Measurements from ENCODE around the gene ANKRD53.

Gene ANKRD53

DNA sequence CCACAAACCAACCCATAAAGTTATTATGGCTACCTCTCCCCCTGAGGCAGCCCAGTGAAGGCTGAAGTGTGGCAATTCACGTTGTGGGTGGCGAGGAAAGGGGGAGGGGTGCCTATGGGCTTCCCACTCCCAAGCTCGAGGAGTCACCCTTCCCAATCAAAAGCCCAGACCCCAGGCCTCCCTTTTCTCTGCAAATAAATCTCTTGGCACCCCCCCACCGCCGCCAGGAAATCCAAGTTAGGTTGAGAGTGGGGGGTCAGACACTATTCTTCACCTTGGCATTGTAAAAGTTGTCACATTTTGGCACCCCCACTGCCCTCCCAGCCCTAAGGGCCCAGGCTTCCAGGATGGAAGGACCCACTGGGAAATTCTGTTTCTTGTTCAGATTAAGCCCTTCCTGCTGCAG, 6.9 kb downstream of the ANKRD53 start:
- no peak for DNase-seq (ENCODE audit: low read depth)
- H3K4me3 ChIP-seq (ENCODE audit: low read depth, low read length), result no peak overlapping the region
- TF ChIP-seq, protein P1, sequence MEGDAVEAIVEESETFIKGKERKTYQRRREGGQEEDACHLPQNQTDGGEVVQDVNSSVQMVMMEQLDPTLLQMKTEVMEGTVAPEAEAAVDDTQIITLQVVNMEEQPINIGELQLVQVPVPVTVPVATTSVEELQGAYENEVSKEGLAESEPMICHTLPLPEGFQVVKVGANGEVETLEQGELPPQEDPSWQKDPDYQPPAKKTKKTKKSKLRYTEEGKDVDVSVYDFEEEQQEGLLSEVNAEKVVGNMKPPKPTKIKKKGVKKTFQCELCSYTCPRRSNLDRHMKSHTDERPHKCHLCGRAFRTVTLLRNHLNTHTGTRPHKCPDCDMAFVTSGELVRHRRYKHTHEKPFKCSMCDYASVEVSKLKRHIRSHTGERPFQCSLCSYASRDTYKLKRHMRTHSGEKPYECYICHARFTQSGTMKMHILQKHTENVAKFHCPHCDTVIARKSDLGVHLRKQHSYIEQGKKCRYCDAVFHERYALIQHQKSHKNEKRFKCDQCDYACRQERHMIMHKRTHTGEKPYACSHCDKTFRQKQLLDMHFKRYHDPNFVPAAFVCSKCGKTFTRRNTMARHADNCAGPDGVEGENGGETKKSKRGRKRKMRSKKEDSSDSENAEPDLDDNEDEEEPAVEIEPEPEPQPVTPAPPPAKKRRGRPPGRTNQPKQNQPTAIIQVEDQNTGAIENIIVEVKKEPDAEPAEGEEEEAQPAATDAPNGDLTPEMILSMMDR (IDR thresholded peaks at IDR 0.05; ENCODE audit: low read depth, low read length, missing control alignments), result no peak
- in situ Hi-C loops (cut with HindIII; ENCODE audit: low sequenced_read_pairs), result no loop called here

GRCh38 chr2:70985956-70986355, 7.5 kb downstream of the ANKRD53 start:
- TF ChIP-seq, protein P1 (IDR thresholded peaks at IDR 0.05; ENCODE audit: low read depth, low read length, missing control alignments), result no peak
- DNase-seq (ENCODE audit: low read depth), result no peak
- no peak overlapping the region for H3K4me3 ChIP-seq (ENCODE audit: low read depth, low read length)
- in situ Hi-C loops (cut with HindIII; ENCODE audit: low sequenced_read_pairs), result no loop called here

- no peak overlapping the region for H3K4me3 ChIP-seq (ENCODE audit: low read depth, low read length)
- TF ChIP-seq, protein P1 (IDR thresholded peaks at IDR 0.05; ENCODE audit: low read depth, low read length, missing control alignments), result no peak
- DNase-seq (ENCODE audit: low read depth), result no peak
- in situ Hi-C loops (cut with HindIII; ENCODE audit: low sequenced_read_pairs), result no loop called here
Measured at GRCh38 chr2:70986499-70987189, 8.2 kb downstream of the ANKRD53 start.

DNA sequence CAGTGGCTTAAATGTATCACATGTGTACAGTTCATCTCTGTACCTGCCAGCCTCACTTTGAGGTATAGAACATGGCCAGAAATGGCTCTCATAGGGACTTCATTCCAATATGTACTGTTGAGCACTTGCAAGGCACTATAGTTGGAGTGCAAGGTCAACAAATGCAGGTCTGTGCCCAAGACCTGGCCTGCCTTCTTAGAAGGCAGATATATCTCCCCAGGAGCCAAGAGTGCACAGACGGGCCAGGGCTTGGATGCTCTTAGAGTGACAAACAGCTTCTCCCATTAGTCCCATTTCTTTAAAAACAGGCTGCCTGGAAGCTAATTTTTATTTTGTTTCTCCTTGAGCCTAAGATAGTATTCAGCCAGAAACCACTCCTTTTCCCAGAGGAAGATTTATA, 9.0 kb downstream of the ANKRD53 start:
- in situ Hi-C loops (cut with HindIII; ENCODE audit: low sequenced_read_pairs), result no loop called here
- no peak for DNase-seq (ENCODE audit: low read depth)

GRCh38 chr2:70988151-70988550, 9.7 kb downstream of the ANKRD53 start:
- in situ Hi-C loops (cut with HindIII; ENCODE audit: low sequenced_read_pairs), result no loop called here
- TF ChIP-seq, protein P1 (IDR thresholded peaks at IDR 0.05; ENCODE audit: low read depth, low read length, missing control alignments), result no peak
- no peak for DNase-seq (ENCODE audit: low read depth)
- H3K4me3 ChIP-seq (ENCODE audit: low read depth, low read length), result no peak overlapping the region

More for the DNA sequence above, 9.0 kb downstream of the ANKRD53 start:
- H3K4me3 ChIP-seq (ENCODE audit: low read depth, low read length), result no peak overlapping the region
- TF ChIP-seq, protein P1 (IDR thresholded peaks at IDR 0.05; ENCODE audit: low read depth, low read length, missing control alignments), result no peak

DNA sequence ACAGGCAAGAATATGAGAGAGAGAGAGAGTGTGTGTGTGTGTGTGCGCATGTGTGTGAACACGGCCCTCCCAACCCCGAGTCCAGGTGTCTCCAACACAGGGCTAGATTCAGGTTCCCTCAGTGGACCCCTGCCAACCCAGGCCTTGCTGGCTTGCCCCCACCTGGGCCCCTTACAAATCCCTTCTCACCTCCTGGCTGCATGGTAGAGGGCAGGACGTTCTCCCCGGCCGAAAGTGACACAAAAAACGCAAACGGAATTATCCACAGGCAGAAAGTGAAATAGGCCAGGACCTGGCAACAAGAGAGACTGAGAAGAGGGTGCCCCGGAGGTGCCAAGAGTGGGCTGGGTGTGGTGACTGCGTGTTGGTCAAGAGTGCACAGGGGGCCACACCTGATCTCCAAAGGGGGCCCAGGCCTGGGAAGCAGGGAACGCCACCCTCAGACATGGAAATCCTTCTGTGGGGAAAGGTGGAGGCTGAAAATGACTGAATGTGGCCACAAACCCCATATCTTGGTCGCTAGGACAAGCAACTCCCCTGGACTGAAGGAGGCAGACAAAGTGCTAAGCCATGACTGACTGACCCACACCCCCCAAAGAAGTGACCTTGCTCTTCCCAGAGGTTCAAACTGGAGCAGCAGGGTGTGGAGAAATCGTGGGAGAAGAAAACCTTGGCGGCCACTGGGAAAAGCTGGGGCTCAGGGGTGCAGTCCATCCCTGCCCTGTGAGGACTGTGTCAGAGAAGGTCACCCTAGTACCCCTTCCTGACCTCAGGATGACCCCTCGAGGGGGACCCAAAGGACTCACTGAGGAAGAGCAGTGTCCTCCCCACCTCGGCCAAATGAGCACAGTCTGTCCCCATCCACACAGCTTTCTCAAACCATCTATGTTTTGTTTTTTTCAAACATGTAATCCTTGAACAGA, 10.6 kb downstream of the ANKRD53 start:
- in situ Hi-C loops (cut with HindIII; ENCODE audit: low sequenced_read_pairs), result no loop called here
- DNase-seq (ENCODE audit: low read depth), result no peak
- TF ChIP-seq, protein P1 (IDR thresholded peaks at IDR 0.05; ENCODE audit: low read depth, low read length, missing control alignments), result no peak

More for the DNA sequence above, 10.6 kb downstream of the ANKRD53 start:
- H3K4me3 ChIP-seq (ENCODE audit: low read depth, low read length), result no peak overlapping the region

Data from astrocyte of the cerebellum (primary cell).